Raji (cell line): ENCODE results near the gene PCK1.

Source experiments
- POLR2A ChIP-seq: IDR thresholded peaks from 2 replicates; pipeline ENCODE4 v1.6.1; 2011; ENCODE audit warnings: low read depth, low read length, control low read depth; ENCODE audit not compliant: insufficient read depth

Gene PCK1

GRCh38 chr20:57548177-57549058 is 12.5 kb upstream of the PCK1 start:
- TF ChIP-seq POLR2A = no peak

GRCh38 chr20:57552471-57552870 is 8.4 kb upstream of the PCK1 start:
- no peak for TF ChIP-seq POLR2A

- TF ChIP-seq POLR2A = no peak
Observed at GRCh38 chr20:57553376-57554018, 7.4 kb upstream of the PCK1 start.

- no peak for TF ChIP-seq POLR2A
Observed at GRCh38 chr20:57555457-57556184, 5.3 kb upstream of the PCK1 start.

GRCh38 chr20:57556980-57557274 is 4.0 kb upstream of the PCK1 start:
- TF ChIP-seq POLR2A = no peak

- TF ChIP-seq POLR2A = no peak
Observed at GRCh38 chr20:57557926-57558613, 2.8 kb upstream of the PCK1 start.

GRCh38 chr20:57558614-57559288 is 2.2 kb upstream of the PCK1 start:
- TF ChIP-seq POLR2A = no peak

- TF ChIP-seq POLR2A = no peak
Observed at GRCh38 chr20:57559289-57559634, 1.6 kb upstream of the PCK1 start.

GRCh38 chr20:57559658-57560553 is 1.0 kb upstream of the PCK1 start:
- no peak for TF ChIP-seq POLR2A

- TF ChIP-seq POLR2A = no peak
Observed at GRCh38 chr20:57561356-57562279, 708 bp downstream of the PCK1 start.

- TF ChIP-seq POLR2A = no peak
Observed at GRCh38 chr20:57562541-57563465, 1.9 kb downstream of the PCK1 start.

- TF ChIP-seq POLR2A = no peak
Observed at GRCh38 chr20:57563522-57563921, 2.6 kb downstream of the PCK1 start.
